ENCODE data around the gene DLG2. TPM values are rescaled to one million over a fixed set of nuclear protein-coding genes. Genes with fewer than 3 reads are reported as not detected.

DLG2 gene
- total and polyA plus RNA-seq, 9 of the 15 experiments (the other 6 are each of a cell fraction or from before 2014, with no cell fraction given): 0.52 to 1.6 (median 0.95) TPM

GRCh38 chr11:83998921-83999320 lies 1628.2 kb downstream of the DLG2 start (continued):
- TF ChIP-seq ZNF146 (CRISPR knock-in tag; IDR thresholded peaks at IDR 0.05; ENCODE audit: unreplicated experiment): no peak

GRCh38 chr11:83990160-83990733 lies 1636.9 kb downstream of the DLG2 start:
- no TSS peak for BruUV-seq (replicated peaks)
- no peak for ATAC-seq
- TF ChIP-seq ARNT (IDR thresholded peaks at IDR 0.05) (no peak), NCOA6 (IDR thresholded peaks at IDR 0.05) (no peak), NR4A1 (CRISPR knock-in tag; IDR thresholded peaks at IDR 0.05) (no peak), NR4A1 (tag; IDR thresholded peaks at IDR 0.05) (no peak), CBFA2T3 (IDR thresholded peaks at IDR 0.05) (no peak), MBD1 (CRISPR knock-in tag; IDR thresholded peaks at IDR 0.05) (no peak), MED1 (CRISPR knock-in tag; IDR thresholded peaks at IDR 0.05; ENCODE audit: borderline replicate concordance) (no peak), ELF2 (CRISPR knock-in tag; IDR thresholded peaks at IDR 0.05) (no peak), U2AF2 (optimal IDR thresholded peaks at IDR 0.05; ENCODE audit: low read depth, low read length) (no peak), ZNF316 (IDR thresholded peaks at IDR 0.05) (no peak), SAFB (IDR thresholded peaks at IDR 0.05; ENCODE audit: borderline replicate concordance, low read depth, low read length) (no peak), STAT6 (CRISPR knock-in tag; IDR thresholded peaks at IDR 0.05) (no peak), E2F3 (CRISPR knock-in tag; IDR thresholded peaks at IDR 0.05) (no peak), E2F8 (IDR thresholded peaks at IDR 0.05; ENCODE audit: low read depth, partially characterized antibody) (no peak)

More at GRCh38 chr11:83990160-83990733, 1636.9 kb downstream of the DLG2 start:
- WGBS (ENCODE audit: insufficient coverage, low coverage, missing lambda C conversion rate): 0% methylated on average over 7 of the region's 7 CpGs
- no peak overlapping the region for H2AFZ ChIP-seq (ENCODE audit: low read depth, low read length)
- no peak overlapping the region for H3K4me2 ChIP-seq (ENCODE audit: insufficient read depth, low read length)
- H3K9me3 ChIP-seq (replicated peaks; ENCODE audit: control insufficient read depth, insufficient read depth, low read depth, low read length): no peaks in the 10 kb centered on the region
- H3K79me2 ChIP-seq (ENCODE audit: control insufficient read depth, insufficient read depth, low read length): no peaks in the 10 kb centered on the region
- no peak overlapping the region for H3K9ac ChIP-seq (ENCODE audit: insufficient read depth in 1 of 2, low read depth in 2 of 2, low read length in 2 of 2)
- FAIRE-seq (no peak), DNase-seq (ENCODE audit: extremely low read depth in 1 of 4, low spot score in 3 of 4) (no peak)
- H3K4me1 ChIP-seq (replicated peaks in 1 of 2; ENCODE audit: control insufficient read depth in 2 of 2, insufficient read depth in 2 of 2, low read length in 2 of 2): no peaks in the 10 kb centered on the region
- in situ Hi-C loops (cut with MboI): no loop called here
- H3K36me3 ChIP-seq (ENCODE audit: control insufficient read depth, insufficient read depth, low read length): no peaks in the 10 kb centered on the region
- ChIA-PET POLR2A (no interaction called here), CTCF (ENCODE audit: low intra/inter-chr PET ratio) (no interaction called here)
- H3K27ac ChIP-seq (ENCODE audit: extremely low read depth, low read depth, low read length): no peak overlapping the region
- intact Hi-C loops (cut with micrococcal nuclease): no loop called here
- H3K9me1 ChIP-seq (ENCODE audit: control insufficient read depth, insufficient read depth, low read length): no peaks in the 10 kb centered on the region
- H3K4me3 ChIP-seq: no peak overlapping the region
- no peaks in the 10 kb centered on the region for H4K20me1 ChIP-seq (replicated peaks; ENCODE audit: control insufficient read depth, insufficient read depth, low read length)
- H3K27me3 ChIP-seq (ENCODE audit: control insufficient read depth in 2 of 2, insufficient read depth in 2 of 2, low read length in 2 of 2): no peaks in the 10 kb centered on the region

All from K562 (cell line).